Osteoblast (primary cell): ENCODE data around the gene ULK2. TPM values are rescaled to one million over a fixed set of nuclear protein-coding genes. Genes with fewer than 3 reads are reported as not detected.
A peak's percentile ranks its signal among the peaks of the same experiment; 100 is the strongest.

ENCODE experiments used
- DNase-seq: peaks from one replicate; pipeline ENCODE4 v3.0.0; 2011; ENCODE audit warnings: low spot score, mixed read lengths; ENCODE audit not compliant: insufficient read length; ENCODE audit errors: missing footprints
- H2AFZ ChIP-seq: 2 replicates; pipeline ENCODE4 v1.6.0; 2011; ENCODE audit warnings: mild to moderate bottlenecking, low read length
- H3K27ac ChIP-seq: 2 replicates; pipeline ENCODE4 v1.5.1; 2011; ENCODE audit warnings: mild to moderate bottlenecking, low read depth, low read length, moderate library complexity
- H3K27me3 ChIP-seq: 2 replicates; pipeline ENCODE4 v1.6.0; 2012; ENCODE audit warnings: mild to moderate bottlenecking, control low read depth, inconsistent platforms, low read length, moderate library complexity; ENCODE audit not compliant: insufficient read depth
- H3K36me3 ChIP-seq: 2 replicates; pipeline ENCODE4 v1.5.1; 2011; ENCODE audit warnings: mild to moderate bottlenecking, low read length, control low read depth, moderate library complexity; ENCODE audit not compliant: insufficient read depth
- H3K4me1 ChIP-seq: 2 replicates; pipeline ENCODE4 v1.5.1; 2011; ENCODE audit warnings: mild to moderate bottlenecking, low read length, control low read depth, moderate library complexity; ENCODE audit not compliant: insufficient read depth
- H3K4me2 ChIP-seq: 2 replicates; pipeline ENCODE4 v1.6.0; 2011; ENCODE audit warnings: mild to moderate bottlenecking, low read length; ENCODE audit not compliant: insufficient read depth
- H3K4me3 ChIP-seq: fragments of 200-600 bp; sonication (generic); 3 replicates; pipeline ENCODE4 v1.5.1; 2012; ENCODE audit warnings: mild to moderate bottlenecking, low read length, inconsistent platforms; ENCODE audit not compliant: insufficient read depth
- H3K79me2 ChIP-seq: 2 replicates; pipeline ENCODE4 v1.6.0; 2012; ENCODE audit warnings: mild to moderate bottlenecking, low read length, control low read depth, inconsistent platforms; ENCODE audit not compliant: insufficient read depth
- H3K9me3 ChIP-seq: 2 replicates; pipeline ENCODE4 v1.5.1; 2011; ENCODE audit warnings: low read depth, low read length, control low read depth
- H4K20me1 ChIP-seq: 2 replicates; pipeline ENCODE4 v1.6.0; 2012; ENCODE audit warnings: mild to moderate bottlenecking, low read length, control low read depth; ENCODE audit not compliant: insufficient read depth
- total RNA-seq: library from RNA; depleted of rRNA; stranded (reverse); fragments of >200 nt; gene quantifications from 2 replicates; pipeline ENCODE4 v1.2.3, GENCODE V29; 2012
- TF ChIP-seq, protein P1 (sequence below): IDR thresholded peaks from 2 replicates; pipeline ENCODE4 v1.5.1; 2011; ENCODE audit warnings: mild to moderate bottlenecking, low read depth, low read length, moderate library complexity; ENCODE audit errors: extremely low read depth

The ULK2 gene
- total RNA-seq, 1 donor = 27.5 TPM

DNA sequence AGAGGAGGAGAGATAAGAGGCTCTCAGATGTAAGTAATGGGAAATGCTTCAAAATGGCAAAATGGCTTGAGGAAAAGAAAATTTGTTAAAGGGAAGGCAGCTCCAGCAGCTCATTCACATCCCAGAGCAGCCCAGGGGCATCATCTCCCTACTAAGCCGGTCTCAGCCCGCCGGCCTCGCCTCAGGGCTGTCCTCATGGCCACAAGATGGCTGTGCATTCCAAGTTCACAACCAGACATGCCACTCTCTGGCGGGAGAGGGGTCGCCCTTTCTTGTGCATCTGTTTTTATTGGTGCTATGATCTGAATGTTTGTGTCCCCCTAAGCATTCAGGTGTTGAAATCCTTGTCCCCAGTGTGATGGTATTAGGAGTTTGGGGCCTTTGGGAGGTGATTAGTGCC is 137.8 kb downstream of the ULK2 start:
- Histone ChIP-seq H3K36me3 (no peaks in the 10 kb centered on the region), H2AFZ (no peak overlapping the region), H3K27ac (no peak overlapping the region), H3K79me2 (no peaks in the 10 kb centered on the region), H3K4me3 (no peak overlapping the region), H3K9me3 (no peaks in the 10 kb centered on the region), H4K20me1 (no peaks in the 10 kb centered on the region), H3K27me3 (no peaks in the 10 kb centered on the region), H3K4me2 (no peak overlapping the region), H3K4me1 (peaks cover 19% of the 10 kb centered on the region)
- peak; percentile 53 for DNase-seq
- TF ChIP-seq, protein P1, sequence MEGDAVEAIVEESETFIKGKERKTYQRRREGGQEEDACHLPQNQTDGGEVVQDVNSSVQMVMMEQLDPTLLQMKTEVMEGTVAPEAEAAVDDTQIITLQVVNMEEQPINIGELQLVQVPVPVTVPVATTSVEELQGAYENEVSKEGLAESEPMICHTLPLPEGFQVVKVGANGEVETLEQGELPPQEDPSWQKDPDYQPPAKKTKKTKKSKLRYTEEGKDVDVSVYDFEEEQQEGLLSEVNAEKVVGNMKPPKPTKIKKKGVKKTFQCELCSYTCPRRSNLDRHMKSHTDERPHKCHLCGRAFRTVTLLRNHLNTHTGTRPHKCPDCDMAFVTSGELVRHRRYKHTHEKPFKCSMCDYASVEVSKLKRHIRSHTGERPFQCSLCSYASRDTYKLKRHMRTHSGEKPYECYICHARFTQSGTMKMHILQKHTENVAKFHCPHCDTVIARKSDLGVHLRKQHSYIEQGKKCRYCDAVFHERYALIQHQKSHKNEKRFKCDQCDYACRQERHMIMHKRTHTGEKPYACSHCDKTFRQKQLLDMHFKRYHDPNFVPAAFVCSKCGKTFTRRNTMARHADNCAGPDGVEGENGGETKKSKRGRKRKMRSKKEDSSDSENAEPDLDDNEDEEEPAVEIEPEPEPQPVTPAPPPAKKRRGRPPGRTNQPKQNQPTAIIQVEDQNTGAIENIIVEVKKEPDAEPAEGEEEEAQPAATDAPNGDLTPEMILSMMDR = no peak

- Histone ChIP-seq H3K9me3 (no peaks in the 10 kb centered on the region), H2AFZ (peak overlapping the region; percentile 37), H3K27ac (peak overlapping the region; percentile 68), H3K4me1 (peaks cover 27% of the 10 kb centered on the region), H3K27me3 (no peaks in the 10 kb centered on the region), H3K4me2 (no peak overlapping the region), H3K79me2 (no peaks in the 10 kb centered on the region), H3K4me3 (no peak overlapping the region), H3K36me3 (no peaks in the 10 kb centered on the region), H4K20me1 (no peaks in the 10 kb centered on the region)
- TF ChIP-seq, protein P1 = no peak
- peak; percentile 93 for DNase-seq
Measured at GRCh38 chr17:19728084-19728495, 139.6 kb downstream of the ULK2 start.

- Histone ChIP-seq H3K4me3 (no peak overlapping the region), H2AFZ (peak overlapping the region; percentile 37), H3K4me2 (no peak overlapping the region), H3K27me3 (no peaks in the 10 kb centered on the region), H3K79me2 (no peaks in the 10 kb centered on the region), H3K27ac (peak overlapping the region; percentile 68), H3K9me3 (no peaks in the 10 kb centered on the region), H3K36me3 (no peaks in the 10 kb centered on the region), H4K20me1 (no peaks in the 10 kb centered on the region), H3K4me1 (peaks cover 27% of the 10 kb centered on the region)
- TF ChIP-seq, protein P1 = no peak
- peak; percentile 88 for DNase-seq
Measured at GRCh38 chr17:19727501-19728078, 140.1 kb downstream of the ULK2 start.

GRCh38 chr17:19726631-19727376 is 140.9 kb downstream of the ULK2 start:
- Histone ChIP-seq H3K4me2 (no peak overlapping the region), H3K27me3 (no peaks in the 10 kb centered on the region), H3K27ac (peak overlapping the region; percentile 68), H3K4me3 (no peak overlapping the region), H3K4me1 (peaks cover 27% of the 10 kb centered on the region), H4K20me1 (no peaks in the 10 kb centered on the region), H3K79me2 (no peaks in the 10 kb centered on the region), H2AFZ (peak overlapping the region; percentile 37), H3K9me3 (no peaks in the 10 kb centered on the region), H3K36me3 (no peaks in the 10 kb centered on the region)
- DNase-seq = peak; percentile 83
- TF ChIP-seq, protein P1 = no peak
